Stimulated activated naive CD8-positive, alpha-beta T cell treated with anti-CD3 and anti-CD28 coated beads, Interleukin-15, Interleukin-2, amounts not matched to agents 100 U/mL and 50 U/mL, for 24 hours (primary cell): ENCODE measurements around the gene CSE1L.
"Not testable (repeated sequence)": the region's sequence is repeated elsewhere in the genome, so short reads cannot be mapped to it uniquely, and the experiment has no call there.

Source experiments
- ATAC-seq: fragments of 150-1000 bp; cut with Tn5 transposase; one replicate; pipeline ENCODE4 v1.10.0; 2021
- DNase-seq: peaks from one replicate; pipeline ENCODE4 v3.0.0; 2021

Gene CSE1L

GRCh38 chr20:49122920-49123319 lies 76.8 kb downstream of the CSE1L start:
- ATAC-seq: no peak

GRCh38 chr20:49123982-49124381 lies 77.9 kb downstream of the CSE1L start:
- no peak for DNase-seq
- ATAC-seq: no peak

More at GRCh38 chr20:49122920-49123319, 76.8 kb downstream of the CSE1L start:
- no peak for DNase-seq

GRCh38 chr20:49132995-49133478 lies 86.9 kb downstream of the CSE1L start:
- ATAC-seq (no peak), DNase-seq (no peak)

GRCh38 chr20:49133571-49133970 lies 87.5 kb downstream of the CSE1L start:
- no peak for DNase-seq
- no peak for ATAC-seq

GRCh38 chr20:49134797-49135196 lies 88.7 kb downstream of the CSE1L start:
- not testable (repeated sequence) for ATAC-seq, DNase-seq

GRCh38 chr20:49136817-49137571 lies 90.9 kb downstream of the CSE1L start:
- ATAC-seq: no peak
- DNase-seq: no peak

- ATAC-seq (no peak), DNase-seq (no peak)
Measured at GRCh38 chr20:49138431-49138830, 92.3 kb downstream of the CSE1L start.

- no peak for DNase-seq
- no peak for ATAC-seq
Measured at GRCh38 chr20:49140411-49140810, 94.3 kb downstream of the CSE1L start.

- DNase-seq: no peak
- no peak for ATAC-seq
Measured at GRCh38 chr20:49140834-49141233, 94.7 kb downstream of the CSE1L start.
